GM18868 (cell line): ENCODE measurements around the gene MYMK.
A peak's percentile ranks its signal among the peaks of the same experiment; 100 is the strongest.

Experiments used
- ATAC-seq: cut with Tn5 transposase; IDR thresholded peaks from one replicate; pipeline ENCODE4 v1.9.1; 2021; ENCODE audit warnings: mild to moderate bottlenecking, moderate library complexity; ENCODE audit not compliant: unreplicated experiment

Gene MYMK

GRCh38 chr9:133558191-133559126, 33.7 kb upstream of the MYMK start:
- peak; percentile 56 for ATAC-seq

GRCh38 chr9:133557581-133557980, 32.8 kb upstream of the MYMK start:
- ATAC-seq, result no peak

- no peak for ATAC-seq
Measured at GRCh38 chr9:133556354-133556753, 31.6 kb upstream of the MYMK start.

GRCh38 chr9:133554729-133555128, 30.0 kb upstream of the MYMK start:
- no peak for ATAC-seq

- no peak for ATAC-seq
Measured at GRCh38 chr9:133553973-133554713, 29.4 kb upstream of the MYMK start.

GRCh38 chr9:133553123-133553522, 28.4 kb upstream of the MYMK start:
- ATAC-seq, result no peak

- ATAC-seq, result no peak
Measured at GRCh38 chr9:133552236-133552635, 27.5 kb upstream of the MYMK start.

GRCh38 chr9:133551446-133551845, 26.7 kb upstream of the MYMK start:
- no peak for ATAC-seq

- ATAC-seq, result no peak
Measured at GRCh38 chr9:133547116-133547515, 22.4 kb upstream of the MYMK start.

- no peak for ATAC-seq
Measured at GRCh38 chr9:133546287-133546680, 21.5 kb upstream of the MYMK start.

- ATAC-seq, result no peak
Measured at GRCh38 chr9:133545494-133546286, 20.9 kb upstream of the MYMK start.

GRCh38 chr9:133543772-133544467, 19.2 kb upstream of the MYMK start:
- no peak for ATAC-seq

- no peak for ATAC-seq
Measured at GRCh38 chr9:133542002-133542401, 17.2 kb upstream of the MYMK start.

GRCh38 chr9:133540698-133541025, 15.9 kb upstream of the MYMK start:
- ATAC-seq, result peak; percentile 70

GRCh38 chr9:133539991-133540697, 15.4 kb upstream of the MYMK start:
- ATAC-seq, result peak; percentile 12

- no peak for ATAC-seq
Measured at GRCh38 chr9:133538851-133539833, 14.4 kb upstream of the MYMK start.

GRCh38 chr9:133538176-133538575, 13.4 kb upstream of the MYMK start:
- no peak for ATAC-seq

- no peak for ATAC-seq
Measured at GRCh38 chr9:133537257-133537656, 12.5 kb upstream of the MYMK start.

- no peak for ATAC-seq
Measured at GRCh38 chr9:133536536-133536935, 11.8 kb upstream of the MYMK start.
